ENCODE data around the gene CYSTM1.
A peak's percentile ranks its signal among the peaks of the same experiment; 100 is the strongest.
"Not testable (repeated sequence)": the region's sequence is repeated elsewhere in the genome, so short reads cannot be mapped to it uniquely, and the experiment has no call there.

Gene CYSTM1

GRCh38 chr5:140178482-140179116, 3.6 kb downstream of the CYSTM1 start:
- DNase-seq = no peak

GRCh38 chr5:140181002-140181483, 6.1 kb downstream of the CYSTM1 start:
- DNase-seq = no peak

GRCh38 chr5:140181525-140181924, 6.5 kb downstream of the CYSTM1 start:
- no peak for DNase-seq

- no peak for DNase-seq
Measured at GRCh38 chr5:140182075-140182711, 7.2 kb downstream of the CYSTM1 start.

GRCh38 chr5:140182803-140183367, 7.9 kb downstream of the CYSTM1 start:
- DNase-seq = peak; percentile 7

- no peak for DNase-seq
Measured at GRCh38 chr5:140185409-140185808, 10.4 kb downstream of the CYSTM1 start.

- DNase-seq = no peak
Measured at GRCh38 chr5:140186267-140186671, 11.3 kb downstream of the CYSTM1 start.

GRCh38 chr5:140189253-140189652, 14.3 kb downstream of the CYSTM1 start:
- no peak for DNase-seq

- no peak for DNase-seq
Measured at GRCh38 chr5:140189977-140190871, 15.2 kb downstream of the CYSTM1 start.

GRCh38 chr5:140190872-140191218, 15.9 kb downstream of the CYSTM1 start:
- DNase-seq = no peak

DNA sequence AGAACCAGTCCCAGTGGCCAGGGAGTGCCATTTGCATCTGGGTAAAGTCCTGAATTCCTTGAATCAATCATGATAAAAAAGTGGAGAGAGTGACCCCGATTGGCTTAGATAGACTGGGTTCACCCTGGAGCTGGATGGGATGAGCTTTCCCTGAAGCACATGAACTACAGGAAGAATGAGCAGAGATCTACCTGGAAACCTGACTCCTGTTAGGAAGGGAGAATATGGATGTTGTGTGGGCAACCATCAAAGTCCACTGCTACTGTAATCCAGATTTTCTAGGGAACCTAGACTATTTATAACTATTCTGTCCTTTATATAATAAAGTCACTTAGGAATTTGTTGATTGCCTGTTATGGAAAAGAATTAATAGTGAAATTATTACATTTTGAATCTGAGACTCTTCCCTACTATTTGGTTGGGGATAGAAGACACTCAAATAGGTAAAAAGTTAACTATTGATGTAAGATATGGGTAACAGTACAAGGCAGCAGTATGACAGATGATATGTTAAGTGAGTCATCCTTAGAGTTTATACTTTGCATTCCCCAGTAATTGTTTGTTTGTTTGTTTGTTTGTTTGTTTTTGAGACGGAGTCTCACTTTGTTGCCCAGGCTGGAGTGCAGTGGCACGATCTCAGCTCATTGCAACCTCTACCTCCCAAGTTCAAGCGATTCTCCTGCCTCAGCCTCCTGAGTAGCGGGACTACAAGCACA, 17.9 kb downstream of the CYSTM1 start:
- DNase-seq = no peak

GRCh38 chr5:140194662-140195061, 19.7 kb downstream of the CYSTM1 start:
- DNase-seq = no peak

DNA sequence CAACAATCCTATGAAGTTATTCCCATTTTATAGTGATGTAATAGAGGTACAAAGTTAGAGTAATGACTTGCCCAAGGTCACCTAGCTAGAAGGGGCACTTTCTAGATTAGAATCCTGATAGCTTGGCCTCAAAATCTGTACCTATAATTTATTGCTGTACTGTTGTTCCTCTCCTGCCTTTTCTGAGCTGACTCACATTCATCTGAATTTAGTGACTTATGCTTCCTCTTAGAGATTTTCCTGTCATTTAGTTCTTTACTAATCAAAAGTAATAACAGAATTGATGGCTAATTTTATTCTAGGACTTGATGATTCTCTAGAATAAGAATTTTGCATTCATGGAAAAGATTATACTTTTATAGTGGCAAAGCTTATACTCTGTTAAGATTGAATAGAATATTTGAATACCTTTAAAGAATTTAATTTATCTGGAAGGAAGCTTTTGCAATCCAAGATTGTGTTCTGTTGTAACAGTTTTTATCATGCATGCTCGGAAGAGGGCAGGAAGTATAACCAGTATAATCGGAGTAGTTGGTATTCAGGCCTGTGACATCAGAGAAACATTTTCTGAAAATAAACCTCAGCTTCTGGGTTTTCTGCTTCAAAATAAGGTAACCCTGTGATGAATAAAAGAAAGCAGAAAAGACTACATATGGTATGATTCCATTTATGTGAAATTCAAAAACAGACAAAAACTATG, 21.3 kb downstream of the CYSTM1 start:
- no peak for DNase-seq

- DNase-seq = no peak
Measured at GRCh38 chr5:140197023-140197422, 22.0 kb downstream of the CYSTM1 start.

DNA sequence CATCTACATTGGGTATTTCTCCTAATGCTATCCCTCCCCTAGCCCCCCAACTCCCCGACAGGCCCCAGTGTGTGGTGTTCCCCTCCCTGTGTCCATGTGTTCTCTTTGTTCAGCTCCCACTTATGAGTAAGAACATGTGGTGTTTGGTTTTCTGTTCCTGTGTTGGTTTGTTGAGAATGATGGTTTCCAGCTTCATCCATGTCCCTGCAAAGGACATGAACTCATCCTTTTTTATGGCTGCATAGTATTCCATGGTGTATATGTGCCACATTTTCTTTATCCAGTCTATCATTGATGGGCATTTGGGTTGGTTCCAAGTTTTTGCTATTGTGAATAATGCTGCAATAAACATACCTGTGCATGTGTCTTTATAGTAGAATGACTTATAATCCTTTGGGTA, 23.9 kb downstream of the CYSTM1 start:
- not testable (repeated sequence) for DNase-seq

DNA sequence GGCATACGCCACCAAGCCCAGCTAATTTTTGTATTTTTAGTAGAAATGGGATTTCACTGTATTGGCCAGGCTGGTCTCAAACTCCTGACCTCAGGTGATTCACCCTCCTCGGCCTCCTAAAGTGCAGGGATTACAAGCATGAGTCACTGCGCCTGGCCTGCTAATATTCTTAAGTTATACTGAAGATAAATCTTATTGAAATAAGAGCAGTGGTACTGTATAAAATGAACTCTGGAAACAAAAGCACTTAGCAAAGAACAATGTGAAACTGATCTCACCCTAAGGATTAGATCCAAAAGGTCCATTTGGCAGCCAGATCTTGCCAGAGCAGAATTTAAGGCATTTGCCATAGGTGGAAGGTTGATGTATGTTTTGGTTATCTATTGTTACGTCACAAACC, 27.1 kb downstream of the CYSTM1 start:
- DNase-seq = no peak

DNA sequence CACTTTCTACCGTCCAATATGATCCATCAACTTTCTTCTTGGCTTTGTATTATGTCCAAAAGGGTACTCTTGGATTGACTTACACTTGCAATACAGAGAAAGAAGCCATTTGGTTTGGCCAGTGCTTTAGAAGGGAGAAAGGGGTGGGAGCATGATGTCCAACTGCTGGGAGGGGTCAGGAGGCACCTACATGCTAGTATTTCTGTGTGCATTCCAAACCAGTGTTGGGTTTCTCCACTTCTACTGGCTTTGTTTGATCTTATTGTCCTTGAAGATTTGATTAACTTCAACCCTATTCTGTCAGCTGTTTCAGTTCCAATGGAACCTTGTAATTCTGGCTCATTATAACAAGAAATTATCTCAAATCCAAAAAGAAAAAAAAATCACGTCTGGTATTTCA, 27.6 kb downstream of the CYSTM1 start:
- no peak for DNase-seq

- DNase-seq = no peak
Measured at GRCh38 chr5:140205216-140205615, 30.2 kb downstream of the CYSTM1 start.

DNA sequence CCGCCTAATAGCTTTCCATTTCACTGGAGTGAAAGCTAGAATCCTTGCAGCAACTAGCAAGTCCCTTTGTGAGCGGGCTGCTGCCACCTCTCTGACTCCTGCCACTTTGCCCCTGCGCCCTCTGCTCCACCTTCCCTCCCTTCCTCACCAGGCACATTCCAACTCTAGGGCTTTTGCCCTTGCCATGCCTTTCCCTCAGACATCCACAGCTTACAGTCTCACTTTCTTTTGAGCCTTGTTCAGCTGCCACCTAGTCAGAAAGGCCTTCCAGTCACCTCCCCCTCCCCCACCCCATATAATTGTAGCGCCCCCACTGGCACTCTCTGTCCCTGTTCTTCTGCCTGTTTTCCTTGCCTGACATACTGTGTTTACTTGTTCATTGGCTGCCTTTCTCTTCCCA, 31.0 kb downstream of the CYSTM1 start:
- no peak for DNase-seq

DNA sequence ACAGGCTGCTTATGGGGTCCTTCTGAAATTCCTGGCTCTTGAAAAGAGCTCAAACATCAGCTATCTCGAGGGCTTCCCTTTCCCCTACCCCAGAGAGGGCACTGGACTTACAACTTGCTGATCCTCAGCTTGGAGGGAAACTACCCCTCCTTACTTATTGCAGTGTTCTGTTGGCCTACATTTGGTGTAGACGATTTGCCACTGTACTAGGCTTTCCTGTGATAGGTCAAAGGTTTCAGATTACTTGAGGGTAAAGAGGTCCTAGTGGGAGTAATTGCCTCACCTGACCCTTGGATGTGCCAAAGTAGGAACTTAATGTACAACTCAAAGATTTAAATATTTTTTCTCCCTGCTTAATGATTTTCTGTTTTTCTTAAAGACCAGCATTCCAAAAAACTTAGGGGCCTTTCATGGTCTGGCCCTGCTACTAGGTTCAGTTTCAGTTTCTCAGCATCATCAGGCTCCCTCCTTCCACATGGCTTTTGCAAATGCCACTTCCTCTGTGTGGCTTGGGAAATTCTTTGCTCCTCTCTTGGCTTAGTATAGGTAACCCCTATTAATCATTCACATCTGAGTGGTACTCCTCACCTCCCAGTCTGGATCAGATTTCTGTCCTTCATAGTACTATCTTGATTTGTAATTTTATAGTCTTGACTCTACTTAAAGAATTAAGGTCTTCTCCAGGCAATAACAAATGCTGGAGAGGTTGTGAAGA, 32.4 kb downstream of the CYSTM1 start:
- no peak for DNase-seq

DNA sequence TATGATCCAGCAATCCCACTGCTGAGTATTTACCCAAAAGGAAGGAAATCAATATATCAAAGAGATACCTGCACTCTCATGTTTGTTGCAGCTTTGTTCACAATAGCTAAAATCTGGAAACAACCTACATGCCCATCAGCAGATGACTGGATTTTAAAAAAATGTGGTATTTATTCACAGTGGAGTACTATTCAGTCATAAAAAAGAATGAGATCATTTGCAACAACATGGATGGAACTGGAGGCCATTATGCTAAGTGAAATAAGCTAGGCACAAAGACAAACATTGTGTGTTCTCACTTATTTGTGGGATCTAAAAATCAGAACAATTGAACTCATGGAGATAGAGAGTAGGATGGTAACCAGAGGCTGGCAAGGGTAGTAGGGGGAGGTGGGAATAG, 33.1 kb downstream of the CYSTM1 start:
- DNase-seq = no peak
